ENCODE results near the gene FOXF1. TPM values are rescaled to one million over a fixed set of nuclear protein-coding genes. Genes with fewer than 3 reads are reported as not detected.

FOXF1 gene
- total and polyA plus RNA-seq, 4 donors: 0.56 to 1.2 (median 0.89) TPM

DNA sequence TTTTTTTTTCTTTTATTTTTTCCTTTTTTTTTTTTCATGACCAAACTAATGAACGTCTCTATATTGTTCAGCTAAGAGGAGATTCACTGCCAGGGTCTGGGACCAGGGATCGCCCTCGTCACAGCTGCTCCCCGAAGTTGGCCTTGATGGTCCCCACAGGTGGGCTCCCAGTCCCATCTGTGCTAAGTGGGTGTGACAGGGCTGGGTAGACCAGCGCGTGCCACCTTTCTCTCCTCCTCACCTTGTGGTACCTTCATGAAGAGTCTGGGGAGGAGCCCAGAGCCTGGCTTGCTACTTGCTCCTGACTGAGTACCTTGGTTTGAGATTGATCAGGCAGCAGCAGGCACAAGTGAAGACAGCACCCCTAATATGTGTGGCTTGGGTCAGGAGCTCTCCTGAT lies 6.5 kb upstream of the FOXF1 start:
- 14% methylated on average over 6 of the region's 6 CpGs for WGBS
- Histone ChIP-seq H3K4me1 (ENCODE audit: control insufficient read depth in 4 of 4, insufficient read depth in 4 of 4, low read length in 3 of 4) (peaks cover 8 to 32% (median 13%) of the 10 kb centered on the region in 4 donors), H3K27me3 (ENCODE audit: control insufficient read depth in 4 of 4, insufficient read depth in 4 of 4, low read length in 3 of 4) (peaks cover 17 to 35% (median 31%) of the 10 kb centered on the region in 4 donors), H3K9me3 (ENCODE audit: control insufficient read depth in 4 of 4, low read length in 3 of 4) (no peaks in the 10 kb centered on the region), H3K27ac (ENCODE audit: low read depth in 1 of 2, low read length in 2 of 2) (no peak overlapping the region), H3K4me3 (ENCODE audit: low read depth in 1 of 3, low read length in 3 of 3) (no peak overlapping the region), H3K9ac (ENCODE audit: low read depth in 1 of 2, low read length in 2 of 2) (no peak overlapping the region), H3K36me3 (ENCODE audit: control insufficient read depth in 4 of 4, insufficient read depth in 3 of 4, low read depth in 1 of 4, low read length in 3 of 4) (no peaks in the 10 kb centered on the region)
- no peak for TF ChIP-seq YY1 (IDR thresholded peaks at IDR 0.05)
- TF ChIP-seq, protein P1, sequence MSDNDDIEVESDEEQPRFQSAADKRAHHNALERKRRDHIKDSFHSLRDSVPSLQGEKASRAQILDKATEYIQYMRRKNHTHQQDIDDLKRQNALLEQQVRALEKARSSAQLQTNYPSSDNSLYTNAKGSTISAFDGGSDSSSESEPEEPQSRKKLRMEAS (IDR thresholded peaks at IDR 0.05): no peak
- no peak for TF ChIP-seq TAF1 (conservative IDR thresholded peaks at IDR 0.05)
- TF ChIP-seq HNF4A (conservative IDR thresholded peaks at IDR 0.05): no peak
- TF ChIP-seq, protein P2, sequence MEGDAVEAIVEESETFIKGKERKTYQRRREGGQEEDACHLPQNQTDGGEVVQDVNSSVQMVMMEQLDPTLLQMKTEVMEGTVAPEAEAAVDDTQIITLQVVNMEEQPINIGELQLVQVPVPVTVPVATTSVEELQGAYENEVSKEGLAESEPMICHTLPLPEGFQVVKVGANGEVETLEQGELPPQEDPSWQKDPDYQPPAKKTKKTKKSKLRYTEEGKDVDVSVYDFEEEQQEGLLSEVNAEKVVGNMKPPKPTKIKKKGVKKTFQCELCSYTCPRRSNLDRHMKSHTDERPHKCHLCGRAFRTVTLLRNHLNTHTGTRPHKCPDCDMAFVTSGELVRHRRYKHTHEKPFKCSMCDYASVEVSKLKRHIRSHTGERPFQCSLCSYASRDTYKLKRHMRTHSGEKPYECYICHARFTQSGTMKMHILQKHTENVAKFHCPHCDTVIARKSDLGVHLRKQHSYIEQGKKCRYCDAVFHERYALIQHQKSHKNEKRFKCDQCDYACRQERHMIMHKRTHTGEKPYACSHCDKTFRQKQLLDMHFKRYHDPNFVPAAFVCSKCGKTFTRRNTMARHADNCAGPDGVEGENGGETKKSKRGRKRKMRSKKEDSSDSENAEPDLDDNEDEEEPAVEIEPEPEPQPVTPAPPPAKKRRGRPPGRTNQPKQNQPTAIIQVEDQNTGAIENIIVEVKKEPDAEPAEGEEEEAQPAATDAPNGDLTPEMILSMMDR (IDR thresholded peaks at IDR 0.05; ENCODE audit: low read depth, low read length, missing input control): no peak
- no peak for TF ChIP-seq GABPA (IDR thresholded peaks at IDR 0.05 in 1 of 2, conservative IDR thresholded peaks at IDR 0.05 in 1 of 2)
- TF ChIP-seq, protein P3, sequence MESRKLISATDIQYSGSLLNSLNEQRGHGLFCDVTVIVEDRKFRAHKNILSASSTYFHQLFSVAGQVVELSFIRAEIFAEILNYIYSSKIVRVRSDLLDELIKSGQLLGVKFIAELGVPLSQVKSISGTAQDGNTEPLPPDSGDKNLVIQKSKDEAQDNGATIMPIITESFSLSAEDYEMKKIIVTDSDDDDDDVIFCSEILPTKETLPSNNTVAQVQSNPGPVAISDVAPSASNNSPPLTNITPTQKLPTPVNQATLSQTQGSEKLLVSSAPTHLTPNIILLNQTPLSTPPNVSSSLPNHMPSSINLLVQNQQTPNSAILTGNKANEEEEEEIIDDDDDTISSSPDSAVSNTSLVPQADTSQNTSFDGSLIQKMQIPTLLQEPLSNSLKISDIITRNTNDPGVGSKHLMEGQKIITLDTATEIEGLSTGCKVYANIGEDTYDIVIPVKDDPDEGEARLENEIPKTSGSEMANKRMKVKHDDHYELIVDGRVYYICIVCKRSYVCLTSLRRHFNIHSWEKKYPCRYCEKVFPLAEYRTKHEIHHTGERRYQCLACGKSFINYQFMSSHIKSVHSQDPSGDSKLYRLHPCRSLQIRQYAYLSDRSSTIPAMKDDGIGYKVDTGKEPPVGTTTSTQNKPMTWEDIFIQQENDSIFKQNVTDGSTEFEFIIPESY (IDR thresholded peaks at IDR 0.05): no peak
- TF ChIP-seq, protein P4, sequence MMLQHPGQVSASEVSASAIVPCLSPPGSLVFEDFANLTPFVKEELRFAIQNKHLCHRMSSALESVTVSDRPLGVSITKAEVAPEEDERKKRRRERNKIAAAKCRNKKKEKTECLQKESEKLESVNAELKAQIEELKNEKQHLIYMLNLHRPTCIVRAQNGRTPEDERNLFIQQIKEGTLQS (IDR thresholded peaks at IDR 0.05): no peak
- TF ChIP-seq, protein P5, sequence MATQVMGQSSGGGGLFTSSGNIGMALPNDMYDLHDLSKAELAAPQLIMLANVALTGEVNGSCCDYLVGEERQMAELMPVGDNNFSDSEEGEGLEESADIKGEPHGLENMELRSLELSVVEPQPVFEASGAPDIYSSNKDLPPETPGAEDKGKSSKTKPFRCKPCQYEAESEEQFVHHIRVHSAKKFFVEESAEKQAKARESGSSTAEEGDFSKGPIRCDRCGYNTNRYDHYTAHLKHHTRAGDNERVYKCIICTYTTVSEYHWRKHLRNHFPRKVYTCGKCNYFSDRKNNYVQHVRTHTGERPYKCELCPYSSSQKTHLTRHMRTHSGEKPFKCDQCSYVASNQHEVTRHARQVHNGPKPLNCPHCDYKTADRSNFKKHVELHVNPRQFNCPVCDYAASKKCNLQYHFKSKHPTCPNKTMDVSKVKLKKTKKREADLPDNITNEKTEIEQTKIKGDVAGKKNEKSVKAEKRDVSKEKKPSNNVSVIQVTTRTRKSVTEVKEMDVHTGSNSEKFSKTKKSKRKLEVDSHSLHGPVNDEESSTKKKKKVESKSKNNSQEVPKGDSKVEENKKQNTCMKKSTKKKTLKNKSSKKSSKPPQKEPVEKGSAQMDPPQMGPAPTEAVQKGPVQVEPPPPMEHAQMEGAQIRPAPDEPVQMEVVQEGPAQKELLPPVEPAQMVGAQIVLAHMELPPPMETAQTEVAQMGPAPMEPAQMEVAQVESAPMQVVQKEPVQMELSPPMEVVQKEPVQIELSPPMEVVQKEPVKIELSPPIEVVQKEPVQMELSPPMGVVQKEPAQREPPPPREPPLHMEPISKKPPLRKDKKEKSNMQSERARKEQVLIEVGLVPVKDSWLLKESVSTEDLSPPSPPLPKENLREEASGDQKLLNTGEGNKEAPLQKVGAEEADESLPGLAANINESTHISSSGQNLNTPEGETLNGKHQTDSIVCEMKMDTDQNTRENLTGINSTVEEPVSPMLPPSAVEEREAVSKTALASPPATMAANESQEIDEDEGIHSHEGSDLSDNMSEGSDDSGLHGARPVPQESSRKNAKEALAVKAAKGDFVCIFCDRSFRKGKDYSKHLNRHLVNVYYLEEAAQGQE (IDR thresholded peaks at IDR 0.05): no peak
- no peak for TF ChIP-seq NR2F2 (IDR thresholded peaks at IDR 0.05)
- no peak for TF ChIP-seq FOXA1 (IDR thresholded peaks at IDR 0.05)
- no peak for TF ChIP-seq SP1 (IDR thresholded peaks at IDR 0.05)
- no peak for TF ChIP-seq FOXA2 (IDR thresholded peaks at IDR 0.05)
- no peak for TF ChIP-seq HNF4G (IDR thresholded peaks at IDR 0.05)
- TF ChIP-seq RAD21 (IDR thresholded peaks at IDR 0.05): no peak
- no peak for TF ChIP-seq EGR1 (IDR thresholded peaks at IDR 0.05; ENCODE audit: low read depth in 2 of 2)
- TF ChIP-seq JUND (IDR thresholded peaks at IDR 0.05): no peak
- no peak for TF ChIP-seq RXRA (IDR thresholded peaks at IDR 0.05)
- no peak for DNase-seq (ENCODE audit: low spot score)

Data from liver (tissue), 9 donors.